Liver (tissue), 3 donors: ENCODE results near the gene LETMD1.

Experiments used
- NR2F2 ChIP-seq: IDR thresholded peaks from 2 replicates; pipeline ENCODE4 v1.6.1; 2016; ENCODE audit warnings: antibody characterized with exemption
- TAF1 ChIP-seq: conservative IDR thresholded peaks from 2 replicates; pipeline ENCODE4 v1.6.1; 2016; ENCODE audit warnings: antibody characterized with exemption, mild to moderate bottlenecking
- YY1 ChIP-seq: IDR thresholded peaks from 2 replicates; pipeline ENCODE4 v1.6.1; 2016; ENCODE audit warnings: antibody characterized with exemption, mild to moderate bottlenecking
- TF ChIP-seq, protein P1 (sequence below): fragments of 150-350 bp; IDR thresholded peaks from 2 replicates; pipeline ENCODE4 v1.5.1; 2017; ENCODE audit warnings: improper control_type of control experiment, low read depth, low read length; ENCODE audit not compliant: missing input control
- TF ChIP-seq, protein P2 (sequence below): IDR thresholded peaks from 2 replicates; pipeline ENCODE4 v1.6.1; 2016; ENCODE audit warnings: antibody characterized with exemption
- donor health status: healthy.
- donor health status: healthy.

GRCh38 chr12:51062631-51063397, 14.7 kb downstream of the LETMD1 start:
- TF ChIP-seq, protein P1, sequence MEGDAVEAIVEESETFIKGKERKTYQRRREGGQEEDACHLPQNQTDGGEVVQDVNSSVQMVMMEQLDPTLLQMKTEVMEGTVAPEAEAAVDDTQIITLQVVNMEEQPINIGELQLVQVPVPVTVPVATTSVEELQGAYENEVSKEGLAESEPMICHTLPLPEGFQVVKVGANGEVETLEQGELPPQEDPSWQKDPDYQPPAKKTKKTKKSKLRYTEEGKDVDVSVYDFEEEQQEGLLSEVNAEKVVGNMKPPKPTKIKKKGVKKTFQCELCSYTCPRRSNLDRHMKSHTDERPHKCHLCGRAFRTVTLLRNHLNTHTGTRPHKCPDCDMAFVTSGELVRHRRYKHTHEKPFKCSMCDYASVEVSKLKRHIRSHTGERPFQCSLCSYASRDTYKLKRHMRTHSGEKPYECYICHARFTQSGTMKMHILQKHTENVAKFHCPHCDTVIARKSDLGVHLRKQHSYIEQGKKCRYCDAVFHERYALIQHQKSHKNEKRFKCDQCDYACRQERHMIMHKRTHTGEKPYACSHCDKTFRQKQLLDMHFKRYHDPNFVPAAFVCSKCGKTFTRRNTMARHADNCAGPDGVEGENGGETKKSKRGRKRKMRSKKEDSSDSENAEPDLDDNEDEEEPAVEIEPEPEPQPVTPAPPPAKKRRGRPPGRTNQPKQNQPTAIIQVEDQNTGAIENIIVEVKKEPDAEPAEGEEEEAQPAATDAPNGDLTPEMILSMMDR: no peak
- TF ChIP-seq NR2F2: no peak
- no peak for TF ChIP-seq YY1
- TF ChIP-seq, protein P2, sequence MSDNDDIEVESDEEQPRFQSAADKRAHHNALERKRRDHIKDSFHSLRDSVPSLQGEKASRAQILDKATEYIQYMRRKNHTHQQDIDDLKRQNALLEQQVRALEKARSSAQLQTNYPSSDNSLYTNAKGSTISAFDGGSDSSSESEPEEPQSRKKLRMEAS: no peak
- TF ChIP-seq TAF1: no peak
